Prostate gland (tissue), 2 donors: ENCODE data around the gene CCSAP.

Experiments
- POLR2A ChIP-seq: fragments of 450-650 bp; IDR thresholded peaks from one replicate; pipeline ENCODE4 v1.6.1; 2016; ENCODE audit warnings: antibody characterized with exemption, mild to moderate bottlenecking
- POLR2AphosphoS5 ChIP-seq: sonication (generic); formaldehyde crosslinking; IDR thresholded peaks from one replicate; pipeline ENCODE4 v1.6.1; 2017; ENCODE audit warnings: antibody characterized with exemption
- TF ChIP-seq, protein P1 (sequence below), 4 experiments: fragments of 200-600 bp in 2 of 4; fragments of 450-650 bp in 2 of 4; sonication (generic) in 2 of 4; IDR thresholded peaks; 1 replicate in 3 of 4; 2 replicates in 1 of 4; pipeline ENCODE4 v1.5.1; 2016 to 2019; ENCODE audit warnings: antibody characterized with exemption in 4 of 4, mild to moderate bottlenecking in 2 of 4, moderate library complexity in 2 of 4

DNA sequence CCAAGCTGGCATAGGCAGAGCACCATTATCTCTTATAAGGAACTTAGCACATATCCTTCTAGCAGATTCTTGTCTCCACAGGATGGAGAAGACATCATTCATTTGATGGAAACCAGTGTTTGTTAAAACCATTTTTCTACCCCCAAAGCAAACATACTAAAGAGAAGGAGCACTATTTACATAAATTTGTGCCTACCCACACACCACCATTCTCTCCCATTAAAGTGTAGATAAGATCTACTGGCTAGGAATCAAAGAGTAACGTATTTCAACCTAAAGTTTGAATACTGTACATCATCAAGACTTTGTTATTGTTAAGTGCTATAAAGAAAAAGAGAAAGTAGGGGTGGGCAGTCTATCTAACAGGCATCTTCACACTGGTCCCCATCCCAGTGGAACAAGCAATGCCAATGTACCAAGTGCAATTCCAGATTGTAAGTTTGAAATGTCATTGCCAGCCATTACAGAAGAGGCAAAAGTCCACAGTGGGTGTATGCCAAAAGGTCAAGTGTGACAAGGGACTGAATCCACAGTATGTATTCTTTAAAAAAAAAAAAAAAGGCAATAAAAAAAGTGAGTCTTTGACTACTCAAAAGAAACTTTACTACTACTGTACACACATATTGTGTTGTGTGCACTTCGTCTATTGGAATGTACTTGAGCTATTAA, 18.8 kb downstream of the CCSAP start:
- TF ChIP-seq, protein P1, sequence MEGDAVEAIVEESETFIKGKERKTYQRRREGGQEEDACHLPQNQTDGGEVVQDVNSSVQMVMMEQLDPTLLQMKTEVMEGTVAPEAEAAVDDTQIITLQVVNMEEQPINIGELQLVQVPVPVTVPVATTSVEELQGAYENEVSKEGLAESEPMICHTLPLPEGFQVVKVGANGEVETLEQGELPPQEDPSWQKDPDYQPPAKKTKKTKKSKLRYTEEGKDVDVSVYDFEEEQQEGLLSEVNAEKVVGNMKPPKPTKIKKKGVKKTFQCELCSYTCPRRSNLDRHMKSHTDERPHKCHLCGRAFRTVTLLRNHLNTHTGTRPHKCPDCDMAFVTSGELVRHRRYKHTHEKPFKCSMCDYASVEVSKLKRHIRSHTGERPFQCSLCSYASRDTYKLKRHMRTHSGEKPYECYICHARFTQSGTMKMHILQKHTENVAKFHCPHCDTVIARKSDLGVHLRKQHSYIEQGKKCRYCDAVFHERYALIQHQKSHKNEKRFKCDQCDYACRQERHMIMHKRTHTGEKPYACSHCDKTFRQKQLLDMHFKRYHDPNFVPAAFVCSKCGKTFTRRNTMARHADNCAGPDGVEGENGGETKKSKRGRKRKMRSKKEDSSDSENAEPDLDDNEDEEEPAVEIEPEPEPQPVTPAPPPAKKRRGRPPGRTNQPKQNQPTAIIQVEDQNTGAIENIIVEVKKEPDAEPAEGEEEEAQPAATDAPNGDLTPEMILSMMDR (IDR thresholded peaks at IDR 0.05) = no peak
- no peak for TF ChIP-seq POLR2A
- TF ChIP-seq POLR2AphosphoS5 = no peak
